H1 (cell line): ENCODE results near the gene CMSS1. TPM values are rescaled to one million over a fixed set of nuclear protein-coding genes. Genes with fewer than 3 reads are reported as not detected.

ENCODE experiments used
- CTCF ChIA-PET: fragments of 300-600 bp; sonication (Branson Sonifier 250); formaldehyde crosslinking; loops from one replicate; lab custom pipeline; 2021; ENCODE audit not compliant: partially characterized antibody; lab: Charles Lee
- POLR2A ChIA-PET: fragments of 300-600 bp; sonication (Branson Sonifier 250); formaldehyde crosslinking; loops from one replicate; lab custom pipeline; 2021; ENCODE audit warnings: inconsistent platforms; ENCODE audit not compliant: partially characterized antibody; lab: Charles Lee
- DNase-seq, 2 experiments: peaks; one replicate each; pipeline versions ENCODE4 v3.0.0 to v3.0.0-alpha.2; 2010 to 2022; ENCODE audit warnings: low spot score in 2 of 2, low read depth in 1 of 2, mixed read lengths in 1 of 2
- FAIRE-seq: peaks from 2 replicates; lab custom pipeline; 2011; peaks lifted over from hg19 to GRCh38; lab: Jason Lieb, UNC
- H2AFZ ChIP-seq: 2 replicates; pipeline ENCODE4 v1.8.1; 2012; ENCODE audit warnings: low read length, inconsistent platforms
- H2AK5ac ChIP-seq: 2 replicates; pipeline ENCODE4 v1.6.1; 2013; ENCODE audit warnings: low read depth, low read length
- H2BK120ac ChIP-seq: replicated peaks from 2 replicates; pipeline ENCODE3; 2013; ENCODE audit warnings: low read depth, low read length, inconsistent platforms
- H2BK12ac ChIP-seq: 2 replicates; pipeline ENCODE4 v1.6.1; 2013; ENCODE audit warnings: low read depth, low read length
- H2BK15ac ChIP-seq: 2 replicates; pipeline ENCODE4 v1.6.1; 2013; ENCODE audit warnings: low read length
- H2BK20ac ChIP-seq: 2 replicates; pipeline ENCODE4 v1.6.1; 2013; ENCODE audit warnings: low read length
- H2BK5ac ChIP-seq: 2 replicates; pipeline ENCODE4 v1.6.1; 2013; ENCODE audit warnings: low read depth, low read length
- H3K14ac ChIP-seq: 2 replicates; pipeline ENCODE4 v1.6.1; 2013; ENCODE audit warnings: inconsistent platforms; ENCODE audit not compliant: insufficient read length
- H3K18ac ChIP-seq: 2 replicates; pipeline ENCODE4 v1.6.1; 2013; ENCODE audit warnings: low read length; ENCODE audit errors: extremely low read depth
- H3K23ac ChIP-seq: 2 replicates; pipeline ENCODE4 v1.6.1; 2013; ENCODE audit warnings: inconsistent platforms; ENCODE audit not compliant: insufficient read length
- H3K23me2 ChIP-seq: 2 replicates; pipeline ENCODE4 v1.6.1; 2013; ENCODE audit warnings: low read depth, low read length
- H3K27ac ChIP-seq: 2 replicates; pipeline ENCODE4 v1.6.1; 2011; ENCODE audit warnings: low read depth, low read length, inconsistent platforms
- H3K27me3 ChIP-seq, 4 experiments: replicated peaks in 1 of 4; 1 replicate in 1 of 4; 2 replicates in 3 of 4; pipeline versions ENCODE4 v1.6.1 to v1.8.1; 2011 to 2013; ENCODE audit warnings: low read length in 3 of 4, mild to moderate bottlenecking in 3 of 4, inconsistent platforms in 2 of 4, mixed read lengths in 2 of 4, moderate library complexity in 1 of 4; ENCODE audit not compliant: control insufficient read depth in 3 of 4, insufficient read depth in 3 of 4; ENCODE audit errors: extremely low read depth in 1 of 4
- H3K36me3 ChIP-seq, 4 experiments: 2 replicates each; pipeline versions ENCODE4 v1.6.1 to v1.8.1; 2011 to 2013; ENCODE audit warnings: mild to moderate bottlenecking in 4 of 4, low read length in 3 of 4, moderate library complexity in 2 of 4, control low read depth in 1 of 4, inconsistent platforms in 1 of 4; ENCODE audit not compliant: insufficient read depth in 4 of 4, control insufficient read depth in 2 of 4
- H3K4ac ChIP-seq: replicated peaks from 2 replicates; pipeline ENCODE3; 2013; ENCODE audit warnings: low read length, low read depth, mixed read lengths, inconsistent platforms; ENCODE audit not compliant: insufficient read length
- H3K4me1 ChIP-seq, 4 experiments: replicated peaks in 1 of 4; 1 replicate in 1 of 4; 2 replicates in 3 of 4; pipeline versions ENCODE4 v1.6.1 to v1.8.1; 2011 to 2013; ENCODE audit warnings: low read length in 3 of 4, inconsistent platforms in 2 of 4, mixed read lengths in 1 of 4; ENCODE audit not compliant: insufficient read depth in 4 of 4, control insufficient read depth in 3 of 4
- H3K4me2 ChIP-seq, 2 experiments: 2 replicates each; pipeline versions ENCODE4 v1.6.1 to v1.8.1; 2011 to 2013; ENCODE audit warnings: low read depth in 2 of 2, low read length in 2 of 2, control low read depth in 1 of 2, inconsistent platforms in 1 of 2, mild to moderate bottlenecking in 1 of 2; ENCODE audit not compliant: insufficient read depth in 1 of 2
- H3K4me3 ChIP-seq, 4 experiments: fragments of 200-600, 300-600 bp in 1 of 4; sonication (generic), shearing (Covaris generic), sonication (Bioruptor Twin) in 1 of 4; 2 replicates each; pipeline versions ENCODE4 v1.5.1 to v1.8.1; 2011 to 2016; ENCODE audit warnings: low read length in 4 of 4, low read depth in 3 of 4, control low read depth in 2 of 4, inconsistent platforms in 2 of 4, mild to moderate bottlenecking in 2 of 4, mixed read lengths in 1 of 4, moderate library complexity in 1 of 4; ENCODE audit not compliant: insufficient read depth in 2 of 4; ENCODE audit errors: extremely low read depth in 1 of 4
- H3K56ac ChIP-seq: replicated peaks from 2 replicates; pipeline ENCODE3; 2013; ENCODE audit warnings: low read depth, mild to moderate bottlenecking, mixed read lengths, low read length, inconsistent platforms; ENCODE audit not compliant: insufficient read length
- H3K79me1 ChIP-seq: 2 replicates; pipeline ENCODE4 v1.6.1; 2013; ENCODE audit warnings: low read depth, low read length, control low read depth
- H3K79me2 ChIP-seq, 2 experiments: 2 replicates each; pipeline versions ENCODE4 v1.6.1 to v1.8.1; 2012 to 2013; ENCODE audit warnings: low read length in 2 of 2, mild to moderate bottlenecking in 2 of 2, inconsistent platforms in 1 of 2; ENCODE audit not compliant: insufficient read depth in 2 of 2, control insufficient read depth in 1 of 2
- H3K9ac ChIP-seq, 4 experiments: replicated peaks in 1 of 4; 1 replicate in 1 of 4; 2 replicates in 3 of 4; pipeline versions ENCODE4 v1.6.1 to v1.8.1; 2011 to 2013; ENCODE audit warnings: low read depth in 3 of 4, low read length in 3 of 4, control low read depth in 2 of 4, mild to moderate bottlenecking in 2 of 4, moderate library complexity in 2 of 4, inconsistent platforms in 1 of 4; ENCODE audit errors: extremely low read depth in 1 of 4
- H3K9me3 ChIP-seq, 2 experiments: 2 replicates each; pipeline versions ENCODE4 v1.6.1 to v1.8.1; 2012 to 2013; ENCODE audit warnings: mild to moderate bottlenecking in 2 of 2, moderate library complexity in 2 of 2, control low read depth in 1 of 2, inconsistent platforms in 1 of 2, low read depth in 1 of 2, low read length in 1 of 2, mixed read lengths in 1 of 2; ENCODE audit not compliant: insufficient read depth in 2 of 2
- H4K20me1 ChIP-seq, 2 experiments: replicated peaks in 1 of 2; 2 replicates each; pipeline versions ENCODE3 to v1.8.1; 2011 to 2013; ENCODE audit warnings: inconsistent platforms in 2 of 2, low read length in 2 of 2, mild to moderate bottlenecking in 1 of 2; ENCODE audit not compliant: insufficient read depth in 2 of 2, control insufficient read depth in 1 of 2
- H4K5ac ChIP-seq: 2 replicates; pipeline ENCODE4 v1.6.1; 2013; ENCODE audit warnings: low read length, low read depth, mixed read lengths, inconsistent platforms; ENCODE audit not compliant: insufficient read length
- H4K8ac ChIP-seq: 2 replicates; pipeline ENCODE4 v1.8.0; 2013; ENCODE audit warnings: mild to moderate bottlenecking, moderate library complexity, low read length, inconsistent platforms; ENCODE audit not compliant: insufficient read depth; ENCODE audit errors: extremely low read depth
- H4K91ac ChIP-seq: replicated peaks from 2 replicates; pipeline ENCODE3; 2013; ENCODE audit warnings: low read length, mixed read lengths, inconsistent platforms; ENCODE audit not compliant: insufficient read length
- GTF2F1 ChIP-seq: IDR thresholded peaks from 2 replicates; pipeline ENCODE4 v1.6.1; 2012; ENCODE audit warnings: low read depth, low read length, improper control_type of control experiment, borderline replicate concordance
- WGBS, 2 experiments: shearing (Covaris generic) in 1 of 2; methylation state at CpG; one replicate each; pipeline versions ENCODE4 v1.1.6 to v1.1.7; 2013 to 2015; ENCODE audit warnings: low lambda C conversion rate in 2 of 2, mixed read lengths in 2 of 2, inconsistent platforms in 1 of 2, low coverage in 1 of 2, missing lambda C conversion rate in 1 of 2; ENCODE audit not compliant: insufficient replicate concordance in 2 of 2, insufficient coverage in 1 of 2, insufficient read length in 1 of 2; ENCODE audit errors: extremely low coverage in 1 of 2, missing lambda C conversion rate in 1 of 2; 5-methylcytosine and 5-hydroxymethylcytosine counted together
- polyA plus RNA-seq, 7 experiments: library from polyadenylated mRNA; depleted of rRNA in 3 of 7; stranded (reverse) in 5 of 7; unstranded in 2 of 7; fragments of >200 nt in 5 of 7; fragments of 200-250 nt in 2 of 7; gene quantifications; 1 replicate in 5 of 7; 2 replicates in 1 of 7; 4 replicates in 1 of 7; pipeline versions ENCODE4 v1.2.1 to v1.2.3, GENCODE V29; 2011 to 2013; ENCODE audit warnings: missing spikeins in 2 of 7, mixed read lengths in 2 of 7
- total RNA-seq: library from RNA; stranded (reverse); fragmentation: NEBNext Ultra II Directional; extraction: Animal tissue kit (Norgen Biotek cat#: 25700); gene quantifications from 2 replicates; pipeline ENCODE4 v1.2.1, GENCODE V29; 2021

CMSS1 gene
- total and polyA plus RNA-seq, 2 of the 8 experiments (the other 6 are each of a cell fraction or from before 2014, with no cell fraction given) = 15.2 to 75.1 TPM

- Histone ChIP-seq H3K4me3 (no peak overlapping the region), H3K4me2 (no peak overlapping the region), H3K4me1 (no peaks in the 10 kb centered on the region), H2BK120ac (no peak overlapping the region), H2BK12ac (no peak overlapping the region), H3K18ac (no peak overlapping the region), H2BK20ac (no peak overlapping the region), H3K56ac (no peak overlapping the region), H3K23me2 (no peaks in the 10 kb centered on the region), H2BK5ac (no peak overlapping the region), H3K36me3 (peaks cover 0 to 4% (median 0%) of the 10 kb centered on the region in 4 experiments; a peak in 1 of 8 replicates), H2AK5ac (no peak overlapping the region), H3K4ac (no peak overlapping the region), H3K79me2 (no peaks in the 10 kb centered on the region), H4K5ac (no peak overlapping the region), H3K27me3 (no peaks in the 10 kb centered on the region), H3K14ac (no peak overlapping the region), H2AFZ (no peak overlapping the region), H4K20me1 (no peaks in the 10 kb centered on the region), H3K23ac (no peak overlapping the region), H4K91ac (no peak overlapping the region), H3K27ac (no peak overlapping the region), H2BK15ac (no peak overlapping the region), H3K9ac (no peak overlapping the region), H3K79me1 (no peaks in the 10 kb centered on the region), H3K9me3 (no peaks in the 10 kb centered on the region), H4K8ac (no peak overlapping the region)
- TF ChIP-seq GTF2F1 = no peak
- ChIA-PET POLR2A (no interaction called here), CTCF (interaction anchor here (0.9 to 1.3 kb wide), 3 partner anchors 38 to 105 kb away, joined by 3 to 4 read pairs (median 3); no protein-coding TSS in a partner anchor)
- no peak for FAIRE-seq
- no peak for DNase-seq
- 93% methylated on average over 2 of the region's 2 CpGs; no CpG with 5 or more reads in 1 of the 2 experiments for WGBS, 2 experiments
These were observed 331.5 kb downstream of the CMSS1 start for GRCh38 chr3:100149130-100149529.
